ENCODE data around the gene ADAM22.
A peak's percentile ranks its signal among the peaks of the same experiment; 100 is the strongest.

ADAM22 gene

GRCh38 chr7:88046839-88047573, 113.0 kb downstream of the ADAM22 start:
- FAIRE-seq (no peak), DNase-seq (ENCODE audit: insufficient read length) (no peak)
- no peak for TF ChIP-seq POLR2A (IDR thresholded peaks at IDR 0.05; ENCODE audit: low read depth, low read length)
- TF ChIP-seq TAF1 (IDR thresholded peaks at IDR 0.05; ENCODE audit: borderline replicate concordance, low read depth, low read length), result no peak
- no peak for TF ChIP-seq POLR2AphosphoS5 (IDR thresholded peaks at IDR 0.05; ENCODE audit: low read depth, low read length)

GRCh38 chr7:88057655-88058054, 123.6 kb downstream of the ADAM22 start:
- no peak for TF ChIP-seq POLR2A (IDR thresholded peaks at IDR 0.05; ENCODE audit: low read depth, low read length)
- no peak for TF ChIP-seq POLR2AphosphoS5 (IDR thresholded peaks at IDR 0.05; ENCODE audit: low read depth, low read length)
- TF ChIP-seq TAF1 (IDR thresholded peaks at IDR 0.05; ENCODE audit: borderline replicate concordance, low read depth, low read length), result no peak
- FAIRE-seq, result no peak
- no peak for DNase-seq (ENCODE audit: insufficient read length)

- no peak for FAIRE-seq
- TF ChIP-seq POLR2A (IDR thresholded peaks at IDR 0.05; ENCODE audit: low read depth, low read length) (no peak), TAF1 (IDR thresholded peaks at IDR 0.05; ENCODE audit: borderline replicate concordance, low read depth, low read length) (no peak), POLR2AphosphoS5 (IDR thresholded peaks at IDR 0.05; ENCODE audit: low read depth, low read length) (no peak)
- DNase-seq (ENCODE audit: insufficient read length), result no peak
Measured at GRCh38 chr7:88062238-88062637, 128.2 kb downstream of the ADAM22 start.

- FAIRE-seq, result no peak
Measured at GRCh38 chr7:88069093-88069492, 135.0 kb downstream of the ADAM22 start.

GRCh38 chr7:88071994-88072714, 138.1 kb downstream of the ADAM22 start:
- DNase-seq (ENCODE audit: insufficient read length), result peak; percentile 1
- no peak for TF ChIP-seq POLR2AphosphoS5 (IDR thresholded peaks at IDR 0.05; ENCODE audit: low read depth, low read length)
- TF ChIP-seq TAF1 (IDR thresholded peaks at IDR 0.05; ENCODE audit: borderline replicate concordance, low read depth, low read length), result no peak
- no peak for TF ChIP-seq POLR2A (IDR thresholded peaks at IDR 0.05; ENCODE audit: low read depth, low read length)
- no peak for FAIRE-seq

More at GRCh38 chr7:88069093-88069492, 135.0 kb downstream of the ADAM22 start:
- TF ChIP-seq POLR2A (IDR thresholded peaks at IDR 0.05; ENCODE audit: low read depth, low read length) (no peak), POLR2AphosphoS5 (IDR thresholded peaks at IDR 0.05; ENCODE audit: low read depth, low read length) (no peak), TAF1 (IDR thresholded peaks at IDR 0.05; ENCODE audit: borderline replicate concordance, low read depth, low read length) (no peak)
- no peak for DNase-seq (ENCODE audit: insufficient read length)

GRCh38 chr7:88072715-88073055, 138.6 kb downstream of the ADAM22 start:
- DNase-seq (ENCODE audit: insufficient read length) (no peak), FAIRE-seq (peak; percentile 73)
- TF ChIP-seq POLR2A (IDR thresholded peaks at IDR 0.05; ENCODE audit: low read depth, low read length) (no peak), POLR2AphosphoS5 (IDR thresholded peaks at IDR 0.05; ENCODE audit: low read depth, low read length) (no peak)

- FAIRE-seq (peak; percentile 89), DNase-seq (ENCODE audit: insufficient read length) (no peak)
- no peak for TF ChIP-seq TAF1 (IDR thresholded peaks at IDR 0.05; ENCODE audit: borderline replicate concordance, low read depth, low read length)
- TF ChIP-seq POLR2A (IDR thresholded peaks at IDR 0.05; ENCODE audit: low read depth, low read length), result no peak
- no peak for TF ChIP-seq POLR2AphosphoS5 (IDR thresholded peaks at IDR 0.05; ENCODE audit: low read depth, low read length)
Measured at GRCh38 chr7:88073626-88074025, 139.6 kb downstream of the ADAM22 start.

- DNase-seq (ENCODE audit: insufficient read length) (no peak), FAIRE-seq (no peak)
- TF ChIP-seq POLR2A (IDR thresholded peaks at IDR 0.05; ENCODE audit: low read depth, low read length) (no peak), POLR2AphosphoS5 (IDR thresholded peaks at IDR 0.05; ENCODE audit: low read depth, low read length) (no peak), TAF1 (IDR thresholded peaks at IDR 0.05; ENCODE audit: borderline replicate concordance, low read depth, low read length) (no peak)
Measured at GRCh38 chr7:88075216-88075615, 141.2 kb downstream of the ADAM22 start.

- TF ChIP-seq TAF1 (IDR thresholded peaks at IDR 0.05; ENCODE audit: borderline replicate concordance, low read depth, low read length), result no peak
- TF ChIP-seq POLR2A (IDR thresholded peaks at IDR 0.05; ENCODE audit: low read depth, low read length), result no peak
- no peak for TF ChIP-seq POLR2AphosphoS5 (IDR thresholded peaks at IDR 0.05; ENCODE audit: low read depth, low read length)
- FAIRE-seq (no peak), DNase-seq (ENCODE audit: insufficient read length) (no peak)
Measured at GRCh38 chr7:88083883-88084282, 149.8 kb downstream of the ADAM22 start.

- no peak for DNase-seq (ENCODE audit: insufficient read length)
- no peak for FAIRE-seq
- TF ChIP-seq POLR2AphosphoS5 (IDR thresholded peaks at IDR 0.05; ENCODE audit: low read depth, low read length) (no peak), TAF1 (IDR thresholded peaks at IDR 0.05; ENCODE audit: borderline replicate concordance, low read depth, low read length) (no peak), POLR2A (IDR thresholded peaks at IDR 0.05; ENCODE audit: low read depth, low read length) (no peak)
Measured at GRCh38 chr7:88089561-88089960, 155.5 kb downstream of the ADAM22 start.

- DNase-seq (ENCODE audit: insufficient read length) (no peak), FAIRE-seq (no peak)
- TF ChIP-seq POLR2AphosphoS5 (IDR thresholded peaks at IDR 0.05; ENCODE audit: low read depth, low read length), result no peak
- no peak for TF ChIP-seq POLR2A (IDR thresholded peaks at IDR 0.05; ENCODE audit: low read depth, low read length)
- TF ChIP-seq TAF1 (IDR thresholded peaks at IDR 0.05; ENCODE audit: borderline replicate concordance, low read depth, low read length), result no peak
Measured at GRCh38 chr7:88090240-88090639, 156.2 kb downstream of the ADAM22 start.

GRCh38 chr7:88090671-88091070, 156.6 kb downstream of the ADAM22 start:
- no peak for FAIRE-seq
- DNase-seq (ENCODE audit: insufficient read length), result no peak
- no peak for TF ChIP-seq POLR2A (IDR thresholded peaks at IDR 0.05; ENCODE audit: low read depth, low read length)
- no peak for TF ChIP-seq TAF1 (IDR thresholded peaks at IDR 0.05; ENCODE audit: borderline replicate concordance, low read depth, low read length)
- TF ChIP-seq POLR2AphosphoS5 (IDR thresholded peaks at IDR 0.05; ENCODE audit: low read depth, low read length), result no peak
